Breast epithelium (tissue), 3 donors: Measurements from ENCODE around the gene NUBPL.

Source experiments
- POLR2A ChIP-seq: fragments of 450-650 bp; IDR thresholded peaks from one replicate; pipeline ENCODE4 v1.6.1; 2016; ENCODE audit warnings: antibody characterized with exemption, mild to moderate bottlenecking, moderate library complexity
- POLR2AphosphoS5 ChIP-seq, 3 donors: sonication (generic); formaldehyde crosslinking; IDR thresholded peaks; one replicate each; pipeline ENCODE4 v1.6.1; 2017; ENCODE audit warnings: antibody characterized with exemption in 3 of 3
- TF ChIP-seq, protein P1 (sequence below), 3 donors: fragments of 450-650 bp; IDR thresholded peaks; one replicate each; pipeline ENCODE4 v1.5.1; 2016 to 2017; ENCODE audit warnings: antibody characterized with exemption in 3 of 3, mild to moderate bottlenecking in 3 of 3, moderate library complexity in 3 of 3

DNA sequence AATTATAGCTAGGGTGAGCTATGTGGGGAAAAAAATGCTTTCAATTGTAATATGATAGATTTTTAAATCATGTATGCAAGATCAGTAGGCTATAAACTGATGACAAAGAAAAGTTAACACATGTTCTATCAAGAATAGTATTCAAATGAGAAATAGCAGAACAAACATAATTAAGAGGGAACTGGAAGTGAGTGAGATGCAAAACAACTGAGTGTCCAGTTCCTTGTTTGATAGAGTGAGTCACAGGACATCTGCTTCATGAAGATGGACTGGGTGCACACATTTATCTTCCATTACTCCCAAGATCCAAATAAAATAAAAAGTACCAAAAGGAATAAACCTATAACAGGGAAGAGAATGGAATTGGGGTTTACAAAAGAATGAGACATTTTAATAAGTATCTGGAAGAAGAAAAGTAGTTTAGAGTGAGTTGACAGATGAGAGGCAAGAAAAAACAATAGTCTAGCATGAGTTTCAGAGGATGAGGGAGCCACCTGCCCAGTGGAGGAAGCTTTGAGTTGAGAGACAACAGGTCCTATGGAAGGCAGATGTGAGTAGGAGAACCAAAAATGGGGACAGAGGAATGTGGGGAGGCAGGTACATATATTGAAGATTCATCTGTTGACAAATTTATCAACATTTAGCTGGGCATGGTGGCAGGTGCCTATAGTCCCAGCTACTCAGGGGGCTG, 337.8 kb downstream of the NUBPL start:
- TF ChIP-seq, protein P1, sequence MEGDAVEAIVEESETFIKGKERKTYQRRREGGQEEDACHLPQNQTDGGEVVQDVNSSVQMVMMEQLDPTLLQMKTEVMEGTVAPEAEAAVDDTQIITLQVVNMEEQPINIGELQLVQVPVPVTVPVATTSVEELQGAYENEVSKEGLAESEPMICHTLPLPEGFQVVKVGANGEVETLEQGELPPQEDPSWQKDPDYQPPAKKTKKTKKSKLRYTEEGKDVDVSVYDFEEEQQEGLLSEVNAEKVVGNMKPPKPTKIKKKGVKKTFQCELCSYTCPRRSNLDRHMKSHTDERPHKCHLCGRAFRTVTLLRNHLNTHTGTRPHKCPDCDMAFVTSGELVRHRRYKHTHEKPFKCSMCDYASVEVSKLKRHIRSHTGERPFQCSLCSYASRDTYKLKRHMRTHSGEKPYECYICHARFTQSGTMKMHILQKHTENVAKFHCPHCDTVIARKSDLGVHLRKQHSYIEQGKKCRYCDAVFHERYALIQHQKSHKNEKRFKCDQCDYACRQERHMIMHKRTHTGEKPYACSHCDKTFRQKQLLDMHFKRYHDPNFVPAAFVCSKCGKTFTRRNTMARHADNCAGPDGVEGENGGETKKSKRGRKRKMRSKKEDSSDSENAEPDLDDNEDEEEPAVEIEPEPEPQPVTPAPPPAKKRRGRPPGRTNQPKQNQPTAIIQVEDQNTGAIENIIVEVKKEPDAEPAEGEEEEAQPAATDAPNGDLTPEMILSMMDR (IDR thresholded peaks at IDR 0.05): no peak
- TF ChIP-seq POLR2AphosphoS5 (IDR thresholded peaks at IDR 0.05) (no peak), POLR2A (no peak)
